GM12875 (cell line): ENCODE results near the gene DYNC1H1.
"Not testable (repeated sequence)": the region's sequence is repeated elsewhere in the genome, so short reads cannot be mapped to it uniquely, and the experiment has no call there.

Source experiments
- H3K4me3 ChIP-seq: one replicate; pipeline ENCODE4 v1.5.1; 2011; ENCODE audit warnings: low read depth, low read length, control low read depth
- TF ChIP-seq, protein P1 (sequence below): IDR thresholded peaks from 2 replicates; pipeline ENCODE4 v1.5.1; 2011; ENCODE audit warnings: low read depth, mild to moderate bottlenecking, control low read depth, inconsistent platforms, low read length, moderate library complexity, borderline replicate concordance; ENCODE audit not compliant: insufficient read depth

Gene DYNC1H1

DNA sequence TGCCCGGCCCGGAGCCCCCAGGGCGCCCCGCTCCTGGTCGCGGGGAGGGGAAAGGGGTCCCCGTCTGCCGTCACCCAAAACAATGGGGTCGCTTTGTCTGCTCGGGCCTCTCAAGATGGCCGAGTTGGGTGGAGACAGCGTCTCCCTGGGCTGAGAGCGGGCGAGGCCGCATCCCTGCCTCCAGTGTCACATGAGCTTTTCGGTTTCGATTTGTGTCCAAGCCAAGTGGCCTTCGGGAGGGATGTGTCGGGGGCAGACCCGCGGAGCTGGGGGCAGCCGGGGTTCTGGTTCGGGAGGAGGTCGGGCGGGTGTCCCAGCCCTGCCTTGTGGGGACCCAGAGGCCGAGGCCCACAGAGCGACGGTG lies 790 bp downstream of the DYNC1H1 start:
- peak overlapping the region; percentile 99 for H3K4me3 ChIP-seq
- TF ChIP-seq, protein P1, sequence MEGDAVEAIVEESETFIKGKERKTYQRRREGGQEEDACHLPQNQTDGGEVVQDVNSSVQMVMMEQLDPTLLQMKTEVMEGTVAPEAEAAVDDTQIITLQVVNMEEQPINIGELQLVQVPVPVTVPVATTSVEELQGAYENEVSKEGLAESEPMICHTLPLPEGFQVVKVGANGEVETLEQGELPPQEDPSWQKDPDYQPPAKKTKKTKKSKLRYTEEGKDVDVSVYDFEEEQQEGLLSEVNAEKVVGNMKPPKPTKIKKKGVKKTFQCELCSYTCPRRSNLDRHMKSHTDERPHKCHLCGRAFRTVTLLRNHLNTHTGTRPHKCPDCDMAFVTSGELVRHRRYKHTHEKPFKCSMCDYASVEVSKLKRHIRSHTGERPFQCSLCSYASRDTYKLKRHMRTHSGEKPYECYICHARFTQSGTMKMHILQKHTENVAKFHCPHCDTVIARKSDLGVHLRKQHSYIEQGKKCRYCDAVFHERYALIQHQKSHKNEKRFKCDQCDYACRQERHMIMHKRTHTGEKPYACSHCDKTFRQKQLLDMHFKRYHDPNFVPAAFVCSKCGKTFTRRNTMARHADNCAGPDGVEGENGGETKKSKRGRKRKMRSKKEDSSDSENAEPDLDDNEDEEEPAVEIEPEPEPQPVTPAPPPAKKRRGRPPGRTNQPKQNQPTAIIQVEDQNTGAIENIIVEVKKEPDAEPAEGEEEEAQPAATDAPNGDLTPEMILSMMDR, result no peak

DNA sequence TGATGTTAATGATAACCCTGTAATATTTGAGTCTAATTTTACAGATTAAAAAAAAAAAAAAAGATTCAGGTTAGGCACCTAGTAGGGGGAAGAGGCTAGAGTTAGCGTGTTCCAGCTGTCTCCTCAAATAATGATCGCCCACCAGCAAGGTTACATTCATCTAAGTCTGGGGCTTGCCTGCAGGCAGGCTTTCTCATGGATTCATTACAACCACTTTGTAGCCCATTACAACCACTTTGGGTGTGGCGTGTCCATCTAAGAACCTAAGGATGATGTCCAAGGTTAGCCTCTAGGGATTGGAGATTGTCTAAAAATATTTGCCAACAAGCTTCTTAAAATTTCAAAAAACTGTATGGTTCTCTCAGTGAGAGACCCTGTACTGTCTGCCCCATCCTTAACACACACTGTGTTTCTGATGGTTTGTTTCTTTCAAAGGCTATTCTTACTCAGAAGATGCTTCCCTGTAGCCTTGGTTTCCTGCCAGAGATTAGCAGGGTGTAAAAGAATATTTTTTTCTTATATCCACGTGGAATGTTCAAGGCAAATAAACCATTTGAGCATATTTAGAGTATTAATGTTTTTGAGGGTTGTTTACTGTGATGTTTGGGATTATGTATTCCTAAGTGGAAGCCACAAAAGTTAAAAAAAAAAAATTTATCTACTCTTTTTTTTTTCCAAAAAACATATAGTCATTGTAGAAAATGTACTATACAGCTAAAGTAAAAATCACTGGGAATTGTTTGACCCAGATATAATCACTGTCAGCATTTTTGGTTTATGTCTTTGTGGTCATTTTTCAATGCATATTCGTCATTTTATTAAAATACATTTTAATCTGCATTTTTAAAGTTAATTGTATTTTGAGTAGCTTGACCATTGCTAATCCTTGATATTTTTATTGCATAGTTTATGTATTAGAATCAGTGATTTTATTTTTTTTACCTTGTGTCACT lies 1.7 kb downstream of the DYNC1H1 start:
- TF ChIP-seq, protein P1, result no peak
- H3K4me3 ChIP-seq, result peak overlapping the region; percentile 99

DNA sequence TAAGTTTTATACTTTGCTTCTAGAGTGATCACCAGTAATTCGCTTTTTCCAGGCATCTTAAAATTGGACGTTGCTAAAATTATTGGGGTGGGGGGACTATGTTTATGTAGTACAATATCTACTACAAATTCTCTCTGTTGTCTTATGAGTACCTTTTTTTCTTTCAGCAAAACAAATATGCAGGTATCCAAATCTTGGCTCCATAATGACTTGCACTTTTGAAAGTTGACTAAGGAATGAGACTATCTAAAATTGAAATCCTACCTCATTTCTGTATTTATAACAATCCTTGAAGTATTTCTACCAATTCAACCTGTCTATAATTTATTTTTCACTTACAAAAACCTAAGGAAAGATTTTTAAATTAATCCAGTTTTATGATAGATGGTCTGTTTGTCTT lies 2.4 kb downstream of the DYNC1H1 start:
- TF ChIP-seq, protein P1, result no peak
- no peak overlapping the region for H3K4me3 ChIP-seq

DNA sequence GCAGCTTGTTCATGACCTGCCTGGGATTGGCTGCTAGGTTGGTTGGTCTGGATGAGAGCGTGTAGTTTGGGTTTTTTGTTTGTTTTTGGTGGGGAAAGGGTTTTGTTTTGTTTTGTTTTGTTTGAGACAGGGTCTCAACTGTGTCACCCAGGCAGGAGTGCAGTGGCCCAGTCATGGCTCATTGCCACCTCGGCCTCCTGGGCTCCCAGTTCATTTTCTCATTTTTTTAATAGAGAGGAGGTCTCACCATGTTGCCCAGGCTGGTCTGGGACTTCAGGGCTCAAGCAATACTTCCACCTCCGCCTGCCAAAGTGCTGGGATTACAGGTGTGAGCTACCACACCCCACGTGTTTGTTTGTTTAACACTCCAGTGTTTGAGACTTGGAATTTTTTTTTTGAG lies 3.8 kb downstream of the DYNC1H1 start:
- no peak overlapping the region for H3K4me3 ChIP-seq
- TF ChIP-seq, protein P1, result no peak

DNA sequence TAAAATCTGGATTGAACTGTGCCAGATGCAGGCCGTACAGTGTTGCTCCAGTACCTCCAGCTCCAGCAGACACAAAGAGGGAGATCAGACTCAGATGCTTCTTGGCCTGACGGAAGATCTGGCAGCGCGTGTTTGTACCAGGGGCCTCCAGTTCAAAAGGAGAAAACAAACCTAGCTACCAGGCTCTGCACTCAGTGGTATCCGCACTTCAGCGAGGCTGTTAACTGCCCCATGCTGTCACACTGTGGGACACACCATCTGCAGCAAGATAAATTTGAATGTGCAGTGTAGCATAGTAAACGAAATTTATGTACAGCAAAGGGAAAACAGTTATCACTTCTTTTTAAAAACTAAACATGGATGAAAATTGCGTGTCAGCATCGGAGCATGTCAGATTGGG lies 5.1 kb downstream of the DYNC1H1 start:
- H3K4me3 ChIP-seq, result no peak overlapping the region
- TF ChIP-seq, protein P1, result no peak

DNA sequence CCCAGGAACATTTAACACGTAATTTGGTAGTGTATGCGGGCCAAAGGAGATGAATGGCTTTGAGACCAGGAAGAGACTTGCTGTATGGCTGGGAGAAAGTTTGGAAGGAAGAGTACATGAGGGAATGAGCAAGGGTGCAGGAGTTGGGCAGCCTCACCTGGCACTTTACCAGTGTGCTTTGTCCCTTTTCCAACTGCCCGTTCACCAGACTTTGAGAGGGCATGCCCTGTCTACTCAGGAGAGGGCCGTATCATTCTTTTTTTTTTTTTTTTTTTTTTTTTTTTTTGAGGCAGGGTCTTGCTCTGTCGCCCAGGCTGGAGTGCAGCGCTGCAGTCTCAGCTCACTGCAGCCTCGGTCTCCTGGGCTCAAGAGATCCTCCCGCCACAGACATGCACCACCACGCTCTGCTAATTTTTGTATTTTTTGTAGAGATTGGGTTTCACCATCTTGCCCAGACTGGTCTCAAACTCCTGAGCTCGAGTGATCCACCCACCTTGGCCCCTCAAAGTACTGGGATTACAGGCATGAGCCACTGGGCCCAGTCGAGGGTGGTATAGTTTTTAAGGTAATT lies 6.5 kb downstream of the DYNC1H1 start:
- H3K4me3 ChIP-seq, result no peak overlapping the region
- TF ChIP-seq, protein P1, result no peak

DNA sequence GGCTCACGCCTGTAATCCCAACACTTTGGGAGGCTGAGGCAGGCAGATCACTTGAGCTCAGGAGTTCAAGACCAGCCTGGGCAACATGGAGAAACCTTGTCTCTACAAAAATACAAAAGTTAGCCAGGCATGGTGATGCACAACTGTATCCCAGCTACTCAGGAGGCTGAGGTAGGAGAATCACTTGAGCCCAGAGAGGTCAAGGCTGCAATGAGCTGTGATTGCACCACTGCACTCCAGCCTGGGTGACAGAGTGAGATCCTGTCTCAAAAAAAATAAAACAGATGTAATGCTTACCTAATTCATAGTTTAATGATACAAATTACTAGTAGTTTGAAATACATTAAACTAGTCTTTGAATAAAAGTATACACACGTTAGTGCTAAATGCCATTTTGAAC lies 7.1 kb downstream of the DYNC1H1 start:
- H3K4me3 ChIP-seq, result not testable (repeated sequence)
